ENCODE results near the gene SPRED1. TPM values are rescaled to one million over a fixed set of nuclear protein-coding genes. Genes with fewer than 3 reads are reported as not detected.
A peak's percentile ranks its signal among the peaks of the same experiment; 100 is the strongest.

SPRED1 gene
- total and polyA plus RNA-seq, 9 of the 15 experiments (the other 6 are each of a cell fraction or from before 2014, with no cell fraction given): 2.8 to 17.4 (median 7.9) TPM

DNA sequence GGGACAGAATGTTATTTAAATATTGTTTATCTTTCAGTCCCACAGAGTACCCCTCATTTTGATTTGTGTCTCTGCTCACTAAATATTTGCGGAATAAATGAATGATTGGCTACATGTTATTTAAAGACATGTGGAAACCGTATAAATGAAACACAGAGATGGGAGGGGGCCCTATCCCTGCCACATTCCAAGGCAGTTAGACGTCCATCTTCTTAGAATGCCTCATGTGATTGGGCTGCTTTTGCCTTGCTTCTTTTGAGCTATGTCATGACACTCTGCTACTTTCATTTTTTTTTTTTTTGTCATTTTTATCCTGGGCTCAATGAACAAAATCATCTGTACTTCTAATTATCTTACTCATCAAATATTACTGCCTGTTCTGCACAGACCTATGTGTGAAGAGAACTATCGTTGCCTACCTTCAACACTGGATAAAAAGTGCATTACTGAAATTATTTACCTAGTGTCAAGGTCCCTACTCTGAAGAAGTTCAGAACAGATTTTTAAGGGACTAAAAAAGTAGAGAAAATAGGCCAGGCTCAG, 117.4 kb downstream of the SPRED1 start:
- Histone ChIP-seq H3K27ac (ENCODE audit: extremely low read depth, low read depth, low read length) (no peak overlapping the region), H3K4me2 (ENCODE audit: insufficient read depth, low read length) (no peak overlapping the region), H3K9me3 (replicated peaks; ENCODE audit: control insufficient read depth, insufficient read depth, low read depth, low read length) (no peaks in the 10 kb centered on the region), H3K4me3 (no peak overlapping the region), H3K9ac (ENCODE audit: insufficient read depth in 1 of 2, low read depth in 2 of 2, low read length in 2 of 2) (no peak overlapping the region), H2AFZ (ENCODE audit: low read depth, low read length) (no peak overlapping the region), H3K27me3 (ENCODE audit: control insufficient read depth in 2 of 2, insufficient read depth in 2 of 2, low read length in 2 of 2) (peaks cover 5 to 14% of the 10 kb centered on the region in 2 experiments; a peak in 3 of 5 replicates), H3K9me1 (ENCODE audit: control insufficient read depth, insufficient read depth, low read length) (no peaks in the 10 kb centered on the region), H3K4me1 (replicated peaks in 1 of 2; ENCODE audit: control insufficient read depth in 2 of 2, insufficient read depth in 2 of 2, low read length in 2 of 2) (no peaks in the 10 kb centered on the region), H3K79me2 (ENCODE audit: control insufficient read depth, insufficient read depth, low read length) (no peaks in the 10 kb centered on the region), H4K20me1 (replicated peaks; ENCODE audit: control insufficient read depth, insufficient read depth, low read length) (no peaks in the 10 kb centered on the region), H3K36me3 (ENCODE audit: control insufficient read depth, insufficient read depth, low read length) (no peaks in the 10 kb centered on the region)
- in situ Hi-C loops (cut with MboI) (loop anchor here (10.0 kb wide), 1 partner anchor 365 kb away; no protein-coding TSS in a partner anchor), intact Hi-C loops (cut with micrococcal nuclease) (no loop called here)
- no peak for TF ChIP-seq HDAC6 (IDR thresholded peaks at IDR 0.05; ENCODE audit: low read depth, low read length)
- peak; percentile 59 for TF ChIP-seq ZNF316 (IDR thresholded peaks at IDR 0.05)
- TF ChIP-seq MAFG (tag; conservative IDR thresholded peaks at IDR 0.05): peak; percentile 50
- peak; percentile 21; the same call in 1 of the 2 replicates for TF ChIP-seq C11orf30 (IDR thresholded peaks at IDR 0.05; ENCODE audit: low read depth)
- no peak for TF ChIP-seq TEAD4 (IDR thresholded peaks at IDR 0.05; ENCODE audit: low read length)
- no peak for TF ChIP-seq TEAD4 (CRISPR knock-in tag; IDR thresholded peaks at IDR 0.05; ENCODE audit: borderline replicate concordance)
- TF ChIP-seq ZNF668 (CRISPR knock-in tag; IDR thresholded peaks at IDR 0.05): no peak
- TF ChIP-seq ZNF324 (CRISPR knock-in tag; IDR thresholded peaks at IDR 0.05): no peak
- TF ChIP-seq MAZ (CRISPR knock-in tag; conservative IDR thresholded peaks at IDR 0.05 in 1 of 2, IDR thresholded peaks at IDR 0.05 in 1 of 2): no peak
- DNase-seq (ENCODE audit: extremely low read depth in 1 of 4, low spot score in 3 of 4): no peak
- CTCF ChIA-PET (ENCODE audit: low intra/inter-chr PET ratio): no interaction called here
- BruUV-seq (replicated peaks): no TSS peak
- POLR2A ChIA-PET: interaction anchor here (0.6 kb wide), 1 partner anchor 197 kb away, joined by 3 read pairs; no protein-coding TSS in a partner anchor
- FAIRE-seq: no peak
- WGBS (ENCODE audit: insufficient coverage, low coverage, missing lambda C conversion rate): 0% methylated on average over 4 of the region's 4 CpGs
- no peak for ATAC-seq
